H1 (cell line): ENCODE data around the gene IFT122. TPM values are rescaled to one million over a fixed set of nuclear protein-coding genes. Genes with fewer than 3 reads are reported as not detected.

Source experiments
- CTCF ChIA-PET: fragments of 300-600 bp; sonication (Branson Sonifier 250); formaldehyde crosslinking; loops from one replicate; lab custom pipeline; 2021; ENCODE audit not compliant: partially characterized antibody; lab: Charles Lee
- POLR2A ChIA-PET: fragments of 300-600 bp; sonication (Branson Sonifier 250); formaldehyde crosslinking; loops from one replicate; lab custom pipeline; 2021; ENCODE audit warnings: inconsistent platforms; ENCODE audit not compliant: partially characterized antibody; lab: Charles Lee
- DNase-seq, 2 experiments: peaks; one replicate each; pipeline versions ENCODE4 v3.0.0 to v3.0.0-alpha.2; 2010 to 2022; ENCODE audit warnings: low spot score in 2 of 2, low read depth in 1 of 2, mixed read lengths in 1 of 2
- FAIRE-seq: peaks from 2 replicates; lab custom pipeline; 2011; peaks lifted over from hg19 to GRCh38; lab: Jason Lieb, UNC
- H2AFZ ChIP-seq: 2 replicates; pipeline ENCODE4 v1.8.1; 2012; ENCODE audit warnings: low read length, inconsistent platforms
- H2AK5ac ChIP-seq: 2 replicates; pipeline ENCODE4 v1.6.1; 2013; ENCODE audit warnings: low read depth, low read length
- H2BK120ac ChIP-seq: replicated peaks from 2 replicates; pipeline ENCODE3; 2013; ENCODE audit warnings: low read depth, low read length, inconsistent platforms
- H2BK12ac ChIP-seq: 2 replicates; pipeline ENCODE4 v1.6.1; 2013; ENCODE audit warnings: low read depth, low read length
- H2BK15ac ChIP-seq: 2 replicates; pipeline ENCODE4 v1.6.1; 2013; ENCODE audit warnings: low read length
- H2BK20ac ChIP-seq: 2 replicates; pipeline ENCODE4 v1.6.1; 2013; ENCODE audit warnings: low read length
- H2BK5ac ChIP-seq: 2 replicates; pipeline ENCODE4 v1.6.1; 2013; ENCODE audit warnings: low read depth, low read length
- H3K14ac ChIP-seq: 2 replicates; pipeline ENCODE4 v1.6.1; 2013; ENCODE audit warnings: inconsistent platforms; ENCODE audit not compliant: insufficient read length
- H3K18ac ChIP-seq: 2 replicates; pipeline ENCODE4 v1.6.1; 2013; ENCODE audit warnings: low read length; ENCODE audit errors: extremely low read depth
- H3K23ac ChIP-seq: 2 replicates; pipeline ENCODE4 v1.6.1; 2013; ENCODE audit warnings: inconsistent platforms; ENCODE audit not compliant: insufficient read length
- H3K23me2 ChIP-seq: 2 replicates; pipeline ENCODE4 v1.6.1; 2013; ENCODE audit warnings: low read depth, low read length
- H3K27ac ChIP-seq: 2 replicates; pipeline ENCODE4 v1.6.1; 2011; ENCODE audit warnings: low read depth, low read length, inconsistent platforms
- H3K27me3 ChIP-seq, 4 experiments: replicated peaks in 1 of 4; 1 replicate in 1 of 4; 2 replicates in 3 of 4; pipeline versions ENCODE4 v1.6.1 to v1.8.1; 2011 to 2013; ENCODE audit warnings: low read length in 3 of 4, mild to moderate bottlenecking in 3 of 4, inconsistent platforms in 2 of 4, mixed read lengths in 2 of 4, moderate library complexity in 1 of 4; ENCODE audit not compliant: control insufficient read depth in 3 of 4, insufficient read depth in 3 of 4; ENCODE audit errors: extremely low read depth in 1 of 4
- H3K36me3 ChIP-seq, 4 experiments: 2 replicates each; pipeline versions ENCODE4 v1.6.1 to v1.8.1; 2011 to 2013; ENCODE audit warnings: mild to moderate bottlenecking in 4 of 4, low read length in 3 of 4, moderate library complexity in 2 of 4, control low read depth in 1 of 4, inconsistent platforms in 1 of 4; ENCODE audit not compliant: insufficient read depth in 4 of 4, control insufficient read depth in 2 of 4
- H3K4ac ChIP-seq: replicated peaks from 2 replicates; pipeline ENCODE3; 2013; ENCODE audit warnings: low read length, low read depth, mixed read lengths, inconsistent platforms; ENCODE audit not compliant: insufficient read length
- H3K4me1 ChIP-seq, 4 experiments: replicated peaks in 1 of 4; 1 replicate in 1 of 4; 2 replicates in 3 of 4; pipeline versions ENCODE4 v1.6.1 to v1.8.1; 2011 to 2013; ENCODE audit warnings: low read length in 3 of 4, inconsistent platforms in 2 of 4, mixed read lengths in 1 of 4; ENCODE audit not compliant: insufficient read depth in 4 of 4, control insufficient read depth in 3 of 4
- H3K4me2 ChIP-seq, 2 experiments: 2 replicates each; pipeline versions ENCODE4 v1.6.1 to v1.8.1; 2011 to 2013; ENCODE audit warnings: low read depth in 2 of 2, low read length in 2 of 2, control low read depth in 1 of 2, inconsistent platforms in 1 of 2, mild to moderate bottlenecking in 1 of 2; ENCODE audit not compliant: insufficient read depth in 1 of 2
- H3K4me3 ChIP-seq, 4 experiments: fragments of 200-600, 300-600 bp in 1 of 4; sonication (generic), shearing (Covaris generic), sonication (Bioruptor Twin) in 1 of 4; 2 replicates each; pipeline versions ENCODE4 v1.5.1 to v1.8.1; 2011 to 2016; ENCODE audit warnings: low read length in 4 of 4, low read depth in 3 of 4, control low read depth in 2 of 4, inconsistent platforms in 2 of 4, mild to moderate bottlenecking in 2 of 4, mixed read lengths in 1 of 4, moderate library complexity in 1 of 4; ENCODE audit not compliant: insufficient read depth in 2 of 4; ENCODE audit errors: extremely low read depth in 1 of 4
- H3K56ac ChIP-seq: replicated peaks from 2 replicates; pipeline ENCODE3; 2013; ENCODE audit warnings: low read depth, mild to moderate bottlenecking, mixed read lengths, low read length, inconsistent platforms; ENCODE audit not compliant: insufficient read length
- H3K79me1 ChIP-seq: 2 replicates; pipeline ENCODE4 v1.6.1; 2013; ENCODE audit warnings: low read depth, low read length, control low read depth
- H3K79me2 ChIP-seq, 2 experiments: 2 replicates each; pipeline versions ENCODE4 v1.6.1 to v1.8.1; 2012 to 2013; ENCODE audit warnings: low read length in 2 of 2, mild to moderate bottlenecking in 2 of 2, inconsistent platforms in 1 of 2; ENCODE audit not compliant: insufficient read depth in 2 of 2, control insufficient read depth in 1 of 2
- H3K9ac ChIP-seq, 4 experiments: replicated peaks in 1 of 4; 1 replicate in 1 of 4; 2 replicates in 3 of 4; pipeline versions ENCODE4 v1.6.1 to v1.8.1; 2011 to 2013; ENCODE audit warnings: low read depth in 3 of 4, low read length in 3 of 4, control low read depth in 2 of 4, mild to moderate bottlenecking in 2 of 4, moderate library complexity in 2 of 4, inconsistent platforms in 1 of 4; ENCODE audit errors: extremely low read depth in 1 of 4
- H3K9me3 ChIP-seq, 2 experiments: 2 replicates each; pipeline versions ENCODE4 v1.6.1 to v1.8.1; 2012 to 2013; ENCODE audit warnings: mild to moderate bottlenecking in 2 of 2, moderate library complexity in 2 of 2, control low read depth in 1 of 2, inconsistent platforms in 1 of 2, low read depth in 1 of 2, low read length in 1 of 2, mixed read lengths in 1 of 2; ENCODE audit not compliant: insufficient read depth in 2 of 2
- H4K20me1 ChIP-seq, 2 experiments: replicated peaks in 1 of 2; 2 replicates each; pipeline versions ENCODE3 to v1.8.1; 2011 to 2013; ENCODE audit warnings: inconsistent platforms in 2 of 2, low read length in 2 of 2, mild to moderate bottlenecking in 1 of 2; ENCODE audit not compliant: insufficient read depth in 2 of 2, control insufficient read depth in 1 of 2
- H4K5ac ChIP-seq: 2 replicates; pipeline ENCODE4 v1.6.1; 2013; ENCODE audit warnings: low read length, low read depth, mixed read lengths, inconsistent platforms; ENCODE audit not compliant: insufficient read length
- H4K8ac ChIP-seq: 2 replicates; pipeline ENCODE4 v1.8.0; 2013; ENCODE audit warnings: mild to moderate bottlenecking, moderate library complexity, low read length, inconsistent platforms; ENCODE audit not compliant: insufficient read depth; ENCODE audit errors: extremely low read depth
- H4K91ac ChIP-seq: replicated peaks from 2 replicates; pipeline ENCODE3; 2013; ENCODE audit warnings: low read length, mixed read lengths, inconsistent platforms; ENCODE audit not compliant: insufficient read length
- EZH2 ChIP-seq: fragments of 200-600 bp; sonication (generic); IDR thresholded peaks from 2 replicates; pipeline ENCODE4 v1.7.1; 2012; ENCODE audit warnings: low read depth, mild to moderate bottlenecking, moderate library complexity, low read length, inconsistent platforms; ENCODE audit not compliant: severe bottlenecking
- GTF2F1 ChIP-seq: IDR thresholded peaks from 2 replicates; pipeline ENCODE4 v1.6.1; 2012; ENCODE audit warnings: low read depth, low read length, improper control_type of control experiment, borderline replicate concordance
- HDAC2 ChIP-seq, 2 experiments: fragments of 300-600 bp in 1 of 2; sonication (generic) in 1 of 2; IDR thresholded peaks; 2 replicates each; pipeline ENCODE4 v1.6.1; 2011 to 2012; ENCODE audit warnings: low read depth in 2 of 2, low read length in 2 of 2, mild to moderate bottlenecking in 2 of 2, moderate library complexity in 2 of 2, borderline replicate concordance in 1 of 2, inconsistent platforms in 1 of 2
- SIRT6 ChIP-seq: IDR thresholded peaks from one replicate; pipeline ENCODE4 v1.7.1; 2012; ENCODE audit warnings: low read length, inconsistent platforms
- WGBS, 2 experiments: shearing (Covaris generic) in 1 of 2; methylation state at CpG; one replicate each; pipeline versions ENCODE4 v1.1.6 to v1.1.7; 2013 to 2015; ENCODE audit warnings: low lambda C conversion rate in 2 of 2, mixed read lengths in 2 of 2, inconsistent platforms in 1 of 2, low coverage in 1 of 2, missing lambda C conversion rate in 1 of 2; ENCODE audit not compliant: insufficient replicate concordance in 2 of 2, insufficient coverage in 1 of 2, insufficient read length in 1 of 2; ENCODE audit errors: extremely low coverage in 1 of 2, missing lambda C conversion rate in 1 of 2; 5-methylcytosine and 5-hydroxymethylcytosine counted together
- polyA plus RNA-seq, 7 experiments: library from polyadenylated mRNA; depleted of rRNA in 3 of 7; stranded (reverse) in 5 of 7; unstranded in 2 of 7; fragments of >200 nt in 5 of 7; fragments of 200-250 nt in 2 of 7; gene quantifications; 1 replicate in 5 of 7; 2 replicates in 1 of 7; 4 replicates in 1 of 7; pipeline versions ENCODE4 v1.2.1 to v1.2.3, GENCODE V29; 2011 to 2013; ENCODE audit warnings: missing spikeins in 2 of 7, mixed read lengths in 2 of 7
- total RNA-seq: library from RNA; stranded (reverse); fragmentation: NEBNext Ultra II Directional; extraction: Animal tissue kit (Norgen Biotek cat#: 25700); gene quantifications from 2 replicates; pipeline ENCODE4 v1.2.1, GENCODE V29; 2021

IFT122 gene
- total and polyA plus RNA-seq, 2 of the 8 experiments (the other 6 are each of a cell fraction or from before 2014, with no cell fraction given), result 23.7 to 25.1 TPM

DNA sequence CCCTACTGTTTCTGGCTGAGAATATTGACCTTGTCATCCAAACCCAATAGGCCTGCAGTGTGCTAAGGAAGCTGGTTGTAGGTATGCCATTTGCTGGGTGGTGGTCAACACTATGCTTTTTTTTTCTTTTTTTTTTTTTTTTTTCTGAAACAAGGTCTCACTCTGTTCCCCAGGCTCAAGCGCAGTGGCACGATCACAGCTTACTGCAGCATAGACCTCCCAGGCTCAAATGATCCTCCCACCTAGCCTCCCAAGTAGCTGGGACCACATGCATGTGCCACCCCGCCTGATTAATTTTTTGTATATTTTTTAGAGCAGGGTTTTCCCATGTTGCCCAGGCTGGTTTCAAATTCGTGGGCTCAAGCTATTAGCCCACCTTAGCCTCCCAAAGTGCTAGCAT is 52.7 kb downstream of the IFT122 start:
- Histone ChIP-seq H3K23me2 (no peaks in the 10 kb centered on the region), H3K23ac (no peak overlapping the region), H3K27me3 (no peaks in the 10 kb centered on the region), H3K27ac (no peak overlapping the region), H3K79me1 (no peaks in the 10 kb centered on the region), H2BK12ac (no peak overlapping the region), H2AK5ac (no peak overlapping the region; the same call in 1 of the 2 replicates), H2BK15ac (no peak overlapping the region), H3K36me3 (peaks cover 0 to 2% (median 0%) of the 10 kb centered on the region in 4 experiments; a peak in 2 of 8 replicates), H4K91ac (no peak overlapping the region), H3K4me2 (no peak overlapping the region), H3K14ac (no peak overlapping the region), H4K5ac (no peak overlapping the region), H3K4ac (no peak overlapping the region), H3K56ac (no peak overlapping the region), H2BK20ac (no peak overlapping the region), H3K9me3 (no peaks in the 10 kb centered on the region), H3K79me2 (no peaks in the 10 kb centered on the region), H4K8ac (no peak overlapping the region), H4K20me1 (no peaks in the 10 kb centered on the region), H3K9ac (no peak overlapping the region), H3K4me3 (no peak overlapping the region), H2AFZ (no peak overlapping the region), H2BK120ac (no peak overlapping the region), H2BK5ac (no peak overlapping the region), H3K18ac (no peak overlapping the region), H3K4me1 (peaks cover 0 to 8% (median 3%) of the 10 kb centered on the region in 4 experiments; a peak in 5 of 7 replicates)
- DNase-seq (no peak), FAIRE-seq (no peak)
- POLR2A ChIA-PET, result interaction anchor here (1.1 to 1.5 kb wide), 2 partner anchors 9 to 22 kb away, joined by 3 to 4 read pairs; no protein-coding TSS in a partner anchor
- 78% methylated on average over 2 of the region's 4 CpGs; no CpG with 5 or more reads in 1 of the 2 experiments for WGBS, 2 experiments
- CTCF ChIA-PET, result interaction anchor here (0.7 to 11.2 kb wide), 23 partner anchors 10 to 708 kb away, joined by 3 to 93 read pairs (median 4); no protein-coding TSS in a partner anchor
- TF ChIP-seq GTF2F1 (no peak), HDAC2 (IDR thresholded peaks at IDR 0.05; ENCODE audit: borderline replicate concordance in 1 of 2, low read depth in 2 of 2, low read length in 2 of 2) (no peak), EZH2 (no peak), SIRT6 (no peak)
